Thyroid gland (tissue), 4 donors: ENCODE data around the gene INSC.

ENCODE experiments used
- CTCF ChIP-seq, 6 experiments: fragments of 200-600 bp in 3 of 6; fragments of 450-650 bp in 3 of 6; sonication (generic) in 3 of 6; IDR thresholded peaks; one replicate each; pipeline ENCODE4 v1.5.1; 2016 to 2019; ENCODE audit warnings: antibody characterized with exemption in 6 of 6, mild to moderate bottlenecking in 2 of 6, inconsistent platforms in 1 of 6, moderate library complexity in 1 of 6
- POLR2A ChIP-seq, 2 donors: fragments of 450-650 bp; IDR thresholded peaks; one replicate each; pipeline ENCODE4 v1.6.1; 2017; ENCODE audit warnings: antibody characterized with exemption in 2 of 2, mild to moderate bottlenecking in 2 of 2, moderate library complexity in 1 of 2

GRCh38 chr11:15215005-15215404 is 100.3 kb downstream of the INSC start:
- no peak for TF ChIP-seq POLR2A (IDR thresholded peaks at IDR 0.05)
- no peak for TF ChIP-seq CTCF (IDR thresholded peaks at IDR 0.05)
